ENCODE results near the gene CFAP90. TPM values are rescaled to one million over a fixed set of nuclear protein-coding genes. Genes with fewer than 3 reads are reported as not detected.

CFAP90 gene, protein sequence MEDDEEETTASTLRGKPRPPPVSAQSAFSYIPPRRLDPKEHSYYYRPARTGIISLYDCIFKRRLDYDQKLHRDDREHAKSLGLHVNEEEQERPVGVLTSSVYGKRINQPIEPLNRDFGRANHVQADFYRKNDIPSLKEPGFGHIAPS
- not detected in 2 replicates for total RNA-seq (2014; rRNA removed; shearing (Covaris generic); ENCODE audit: low replicate concordance)

DNA sequence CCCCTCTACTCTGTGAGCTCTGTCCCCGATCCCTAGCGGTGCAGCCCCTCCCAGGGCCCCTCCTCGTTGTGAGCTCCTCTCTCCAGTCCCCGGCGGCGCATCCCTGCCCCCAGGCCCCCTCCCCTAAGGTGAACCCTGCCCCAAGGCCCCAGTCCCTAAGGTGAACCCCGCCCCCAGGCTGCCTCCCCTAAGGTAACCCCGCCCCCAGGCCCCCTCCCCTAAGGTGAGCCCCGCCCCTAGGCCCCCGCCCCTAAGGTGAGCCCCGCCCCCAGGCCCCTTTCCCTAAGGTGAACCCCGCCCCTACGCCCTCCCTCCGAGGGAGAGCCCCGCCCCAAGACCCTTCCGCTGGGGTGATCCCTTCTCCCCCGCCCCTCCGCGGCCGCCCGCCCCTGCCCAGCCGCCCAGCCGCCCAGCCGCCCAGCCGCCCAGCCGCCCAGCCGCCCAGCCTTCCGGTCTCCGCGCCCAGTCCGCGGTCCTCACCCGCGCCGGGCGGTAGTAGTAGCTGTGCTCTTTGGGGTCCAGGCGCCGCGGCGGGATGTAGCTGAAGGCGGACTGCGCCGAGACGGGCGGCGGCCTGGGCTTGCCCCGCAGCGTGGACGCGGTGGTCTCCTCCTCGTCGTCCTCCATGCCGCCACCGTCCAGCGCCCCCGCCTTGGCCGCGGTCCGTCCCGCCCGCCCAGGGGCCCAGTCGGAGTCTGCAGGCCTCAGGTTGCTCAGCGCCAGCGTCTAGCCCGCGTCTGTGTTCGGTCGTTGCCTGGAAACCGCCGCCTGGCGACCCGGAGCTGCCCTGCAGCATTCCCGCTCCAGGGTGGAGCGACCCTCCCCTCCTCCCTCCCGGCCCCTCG, at the start of gene CFAP90:
Gene CFAP90, minus strand, starts transcription at position 739 of the 845 bp plus-strand sequence. Its CDS starts 112 bp downstream, at position 627.
- Histone ChIP-seq H3K9ac (ENCODE audit: low read length) (no peak within 1 kb of the TSS), H2AFZ (ENCODE audit: low read length) (no peak within 1 kb of the TSS), H3K27ac (ENCODE audit: low read length) (no peak within 1 kb of the TSS)

DNA sequence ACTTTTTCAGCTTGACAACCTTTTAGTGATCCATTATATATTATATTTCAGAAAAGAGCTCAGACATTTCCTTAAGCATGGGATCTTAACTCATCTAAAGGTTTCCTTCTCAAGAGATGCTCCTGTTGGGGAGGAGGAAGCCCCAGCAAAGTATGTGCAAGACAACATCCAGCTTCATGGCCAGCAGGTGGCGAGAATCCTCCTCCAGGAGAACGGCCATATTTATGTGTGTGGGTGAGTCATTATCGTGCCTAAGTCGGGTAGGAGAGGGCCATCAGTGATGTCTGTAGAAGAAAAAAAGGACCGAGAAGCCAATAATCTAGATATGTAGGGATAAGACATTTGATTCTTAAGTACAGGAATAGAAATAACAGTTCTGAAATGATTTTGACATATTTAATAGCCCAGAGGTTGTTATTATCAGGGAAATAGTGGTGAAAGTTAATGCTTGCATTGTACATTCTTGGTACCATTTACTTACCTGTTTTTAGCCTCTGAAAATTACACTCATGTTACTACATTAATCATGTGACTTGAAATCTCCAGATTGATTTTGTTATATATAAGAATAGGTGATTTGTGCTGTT, 46.2 kb upstream of the CFAP90 start:
- Histone ChIP-seq H3K36me3 (ENCODE audit: insufficient read depth, low read length) (peaks cover 97% of the 10 kb centered on the region), H3K79me2 (ENCODE audit: low read length) (peaks cover 10% of the 10 kb centered on the region; the same call in 1 of the 2 replicates), H3K4me2 (ENCODE audit: low read depth, low read length, poor library complexity, severe bottlenecking) (no peak overlapping the region), H4K20me1 (ENCODE audit: insufficient read depth, low read depth, low read length) (no peaks in the 10 kb centered on the region; the same call in 1 of the 2 replicates), H3K9me3 (ENCODE audit: low read length) (no peaks in the 10 kb centered on the region), H3K9ac (ENCODE audit: low read length) (no peak overlapping the region), H3K9me2 (replicated peaks; ENCODE audit: insufficient read depth, low read length) (no peaks in the 10 kb centered on the region), H3K27me3 (ENCODE audit: low read length) (no peaks in the 10 kb centered on the region), H3K4me3 (ENCODE audit: low read length) (no peak overlapping the region), H3K4me1 (ENCODE audit: low read length) (peaks cover 17% of the 10 kb centered on the region), H3K27ac (ENCODE audit: low read length) (no peak overlapping the region), H2AFZ (ENCODE audit: low read length) (no peak overlapping the region)
- DNase-seq = peak; percentile 79

More for the DNA sequence above, at the start of gene CFAP90:
- no peaks in the 10 kb centered on the region for H3K9me3 ChIP-seq (ENCODE audit: low read length)
- no peak within 1 kb of the TSS for H3K4me2 ChIP-seq (ENCODE audit: low read depth, low read length, poor library complexity, severe bottlenecking)
- no peaks in the 10 kb centered on the region for H4K20me1 ChIP-seq (ENCODE audit: insufficient read depth, low read depth, low read length)
- no peaks in the 10 kb centered on the region for H3K79me2 ChIP-seq (ENCODE audit: low read length)
- no peak within 1 kb of the TSS for H3K4me3 ChIP-seq (ENCODE audit: low read length)
- H3K27me3 ChIP-seq (ENCODE audit: low read length) = no peaks in the 10 kb centered on the region
- H3K36me3 ChIP-seq (ENCODE audit: insufficient read depth, low read length) = no peaks in the 10 kb centered on the region
- no peak for DNase-seq
- peaks cover 11% of the 10 kb centered on the region for H3K4me1 ChIP-seq (ENCODE audit: low read length)
- H3K9me2 ChIP-seq (replicated peaks; ENCODE audit: insufficient read depth, low read length) = no peaks in the 10 kb centered on the region

DNA sequence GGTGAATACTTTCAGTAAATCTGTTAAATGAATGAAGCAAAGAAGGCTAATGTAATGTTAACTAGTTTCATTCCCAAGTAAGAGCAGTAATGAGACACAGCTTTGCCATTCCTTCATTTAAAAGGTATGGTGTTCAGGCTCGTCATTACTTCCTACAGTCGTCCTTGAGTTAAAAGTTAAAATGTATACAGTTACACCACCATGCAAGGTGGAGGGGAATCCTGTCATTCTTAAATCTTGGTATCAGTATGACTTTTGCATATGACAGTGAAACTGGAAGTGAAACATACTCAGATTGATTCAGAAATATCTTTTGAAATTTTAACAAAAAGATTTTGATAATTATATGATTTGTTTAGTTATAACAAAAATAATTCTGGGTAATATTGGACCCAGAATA, 43.9 kb upstream of the CFAP90 start:
- H3K36me3 ChIP-seq (ENCODE audit: insufficient read depth, low read length) = peaks cover 91% of the 10 kb centered on the region
- H3K9me2 ChIP-seq (replicated peaks; ENCODE audit: insufficient read depth, low read length) = no peaks in the 10 kb centered on the region
- H3K9ac ChIP-seq (ENCODE audit: low read length) = no peak overlapping the region
- H3K4me1 ChIP-seq (ENCODE audit: low read length) = peaks cover 17% of the 10 kb centered on the region
- no peak overlapping the region for H3K4me3 ChIP-seq (ENCODE audit: low read length)
- DNase-seq = no peak
- no peaks in the 10 kb centered on the region; the same call in 1 of the 2 replicates for H4K20me1 ChIP-seq (ENCODE audit: insufficient read depth, low read depth, low read length)
- no peak overlapping the region for H2AFZ ChIP-seq (ENCODE audit: low read length)
- peaks cover 13% of the 10 kb centered on the region for H3K79me2 ChIP-seq (ENCODE audit: low read length)
- no peaks in the 10 kb centered on the region for H3K9me3 ChIP-seq (ENCODE audit: low read length)
- H3K27me3 ChIP-seq (ENCODE audit: low read length) = no peaks in the 10 kb centered on the region
- H3K27ac ChIP-seq (ENCODE audit: low read length) = no peak overlapping the region
- H3K4me2 ChIP-seq (ENCODE audit: low read depth, low read length, poor library complexity, severe bottlenecking) = no peak overlapping the region

DNA sequence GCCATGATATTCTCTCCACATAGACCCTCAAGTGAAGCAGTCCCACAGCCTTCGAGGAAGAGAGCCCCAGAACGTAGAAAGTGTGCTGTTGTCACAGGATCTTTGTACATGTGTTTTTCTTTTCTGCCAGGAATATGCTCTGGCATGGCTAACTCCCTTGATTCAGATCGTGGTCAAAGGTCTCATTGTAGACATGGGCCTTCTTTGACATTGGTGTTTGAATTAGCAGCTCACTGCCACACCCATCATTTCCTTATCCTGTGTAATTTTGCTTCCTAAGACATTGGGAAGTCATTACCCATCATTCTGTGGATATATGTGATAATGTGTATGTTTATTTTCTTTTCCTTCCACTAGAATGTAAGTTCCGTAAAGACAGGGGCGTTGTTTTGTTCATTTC, 43.5 kb upstream of the CFAP90 start:
- Histone ChIP-seq H3K36me3 (ENCODE audit: insufficient read depth, low read length) (peaks cover 91% of the 10 kb centered on the region), H3K27ac (ENCODE audit: low read length) (no peak overlapping the region), H3K9ac (ENCODE audit: low read length) (no peak overlapping the region), H3K4me3 (ENCODE audit: low read length) (no peak overlapping the region), H3K9me3 (ENCODE audit: low read length) (no peaks in the 10 kb centered on the region), H3K4me2 (ENCODE audit: low read depth, low read length, poor library complexity, severe bottlenecking) (no peak overlapping the region), H4K20me1 (ENCODE audit: insufficient read depth, low read depth, low read length) (no peaks in the 10 kb centered on the region; the same call in 1 of the 2 replicates), H3K27me3 (ENCODE audit: low read length) (no peaks in the 10 kb centered on the region), H3K9me2 (replicated peaks; ENCODE audit: insufficient read depth, low read length) (no peaks in the 10 kb centered on the region), H3K4me1 (ENCODE audit: low read length) (peaks cover 17% of the 10 kb centered on the region), H2AFZ (ENCODE audit: low read length) (no peak overlapping the region), H3K79me2 (ENCODE audit: low read length) (peaks cover 15% of the 10 kb centered on the region)
- no peak for DNase-seq

DNA sequence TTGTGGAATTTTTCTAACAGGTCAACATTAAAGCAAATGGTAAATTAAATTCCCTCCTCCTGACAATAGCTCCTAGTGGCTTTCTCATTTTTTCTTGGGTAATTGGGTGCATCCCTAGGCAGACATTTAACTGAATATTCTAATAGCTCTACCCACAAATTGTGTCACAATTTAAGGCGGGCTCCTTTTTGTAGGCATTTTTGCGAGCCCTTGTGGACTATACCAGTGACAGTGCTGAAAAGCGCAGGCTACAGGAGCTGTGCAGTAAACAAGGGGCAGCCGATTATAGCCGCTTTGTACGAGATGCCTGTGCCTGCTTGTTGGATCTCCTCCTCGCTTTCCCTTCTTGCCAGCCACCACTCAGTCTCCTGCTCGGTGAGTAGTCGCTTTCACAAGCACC, 38.0 kb upstream of the CFAP90 start:
- no peak overlapping the region for H3K4me2 ChIP-seq (ENCODE audit: low read depth, low read length, poor library complexity, severe bottlenecking)
- H3K9ac ChIP-seq (ENCODE audit: low read length) = no peak overlapping the region
- no peaks in the 10 kb centered on the region for H3K9me3 ChIP-seq (ENCODE audit: low read length)
- no peaks in the 10 kb centered on the region; the same call in 1 of the 2 replicates for H4K20me1 ChIP-seq (ENCODE audit: insufficient read depth, low read depth, low read length)
- no peak overlapping the region for H3K27ac ChIP-seq (ENCODE audit: low read length)
- no peaks in the 10 kb centered on the region for H3K27me3 ChIP-seq (ENCODE audit: low read length)
- H3K4me1 ChIP-seq (ENCODE audit: low read length) = peaks cover under 1% of the 10 kb centered on the region
- H3K79me2 ChIP-seq (ENCODE audit: low read length) = peaks cover 25% of the 10 kb centered on the region
- no peak overlapping the region for H2AFZ ChIP-seq (ENCODE audit: low read length)
- H3K4me3 ChIP-seq (ENCODE audit: low read length) = no peak overlapping the region
- H3K36me3 ChIP-seq (ENCODE audit: insufficient read depth, low read length) = peaks cover 75% of the 10 kb centered on the region
- H3K9me2 ChIP-seq (replicated peaks; ENCODE audit: insufficient read depth, low read length) = no peaks in the 10 kb centered on the region
- DNase-seq = no peak

DNA sequence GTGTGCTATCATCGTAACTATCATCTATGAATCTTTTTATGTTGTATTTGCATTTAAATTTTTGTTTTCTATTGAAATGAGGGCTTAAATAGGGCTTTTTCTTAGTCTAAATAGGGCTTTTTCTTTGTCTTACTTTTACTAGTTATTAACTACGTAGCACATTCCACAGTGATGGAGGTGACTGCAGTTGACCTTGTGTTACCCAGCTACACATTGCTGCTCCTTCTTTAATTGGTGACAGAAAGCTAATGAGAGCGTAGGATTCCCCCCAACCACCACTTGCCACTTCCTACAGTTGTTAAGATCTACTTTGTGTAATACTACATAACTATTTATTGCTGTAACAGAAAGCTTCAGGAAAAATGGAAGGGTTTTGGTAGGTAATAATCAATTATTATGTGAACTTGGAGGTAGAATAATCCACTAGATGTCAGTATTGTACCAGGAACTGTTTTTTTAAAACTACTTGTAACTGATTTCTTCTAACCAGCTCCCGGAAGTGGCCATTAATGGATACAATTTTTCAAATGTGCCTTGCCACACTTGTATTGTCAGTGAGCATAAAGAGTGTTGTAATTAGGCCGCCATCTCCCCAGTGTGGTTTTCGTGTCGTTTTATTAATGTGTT, 36.0 kb upstream of the CFAP90 start:
- no peak overlapping the region for H3K4me3 ChIP-seq (ENCODE audit: low read length)
- peaks cover 7% of the 10 kb centered on the region; the same call in 1 of the 2 replicates for H4K20me1 ChIP-seq (ENCODE audit: insufficient read depth, low read depth, low read length)
- H3K79me2 ChIP-seq (ENCODE audit: low read length) = peaks cover 20% of the 10 kb centered on the region
- no peaks in the 10 kb centered on the region for H3K4me1 ChIP-seq (ENCODE audit: low read length)
- H3K4me2 ChIP-seq (ENCODE audit: low read depth, low read length, poor library complexity, severe bottlenecking) = no peak overlapping the region
- H3K36me3 ChIP-seq (ENCODE audit: insufficient read depth, low read length) = peaks cover 73% of the 10 kb centered on the region; the same call in 1 of the 2 replicates
- peak; percentile 72 for DNase-seq
- no peaks in the 10 kb centered on the region for H3K9me3 ChIP-seq (ENCODE audit: low read length)
- H3K27me3 ChIP-seq (ENCODE audit: low read length) = no peaks in the 10 kb centered on the region
- no peak overlapping the region for H3K9ac ChIP-seq (ENCODE audit: low read length)
- no peak overlapping the region for H2AFZ ChIP-seq (ENCODE audit: low read length)
- no peak overlapping the region for H3K27ac ChIP-seq (ENCODE audit: low read length)
- H3K9me2 ChIP-seq (replicated peaks; ENCODE audit: insufficient read depth, low read length) = no peaks in the 10 kb centered on the region

DNA sequence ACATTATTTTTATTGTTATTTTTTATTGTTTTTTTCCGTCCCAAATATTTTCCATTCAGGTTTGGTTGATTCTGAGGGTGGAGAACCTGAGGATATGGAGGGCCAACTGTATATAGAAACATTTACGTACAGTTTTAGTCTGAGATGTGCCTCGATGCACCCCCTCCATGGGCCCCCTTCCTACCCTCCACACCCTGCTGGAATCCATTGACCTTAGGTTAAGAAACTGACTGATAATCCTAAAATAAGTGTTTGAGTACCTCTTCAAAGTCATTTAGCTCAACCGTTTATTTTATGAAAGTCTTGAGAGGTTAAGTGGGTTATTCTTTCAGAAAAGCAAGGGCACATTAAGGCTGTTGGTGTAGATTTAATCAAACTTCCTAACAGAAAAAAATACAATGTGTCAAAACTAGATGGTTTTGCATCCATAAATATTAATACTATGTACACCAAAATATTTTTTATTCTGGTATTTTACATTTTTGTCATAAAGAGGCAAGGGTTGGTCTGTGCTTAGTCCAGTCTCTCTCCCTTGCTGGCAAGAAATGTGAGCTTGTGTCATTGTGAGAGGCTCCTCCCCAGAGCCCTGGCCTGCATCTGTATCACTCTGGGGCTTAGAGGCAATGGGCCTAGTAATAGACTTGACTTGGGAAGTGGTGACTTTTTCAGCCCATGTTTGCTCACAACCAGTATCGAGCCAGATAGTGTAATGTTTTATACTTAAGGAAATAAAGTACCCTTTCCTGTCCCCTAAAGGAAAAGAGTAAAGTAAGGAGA, 33.7 kb upstream of the CFAP90 start:
- Histone ChIP-seq H3K9ac (ENCODE audit: low read length) (no peak overlapping the region), H3K4me1 (ENCODE audit: low read length) (no peaks in the 10 kb centered on the region), H3K4me3 (ENCODE audit: low read length) (no peak overlapping the region), H3K9me2 (replicated peaks; ENCODE audit: insufficient read depth, low read length) (no peaks in the 10 kb centered on the region), H2AFZ (ENCODE audit: low read length) (no peak overlapping the region), H3K36me3 (ENCODE audit: insufficient read depth, low read length) (peaks cover 73% of the 10 kb centered on the region; the same call in 1 of the 2 replicates), H3K9me3 (ENCODE audit: low read length) (no peaks in the 10 kb centered on the region), H3K27ac (ENCODE audit: low read length) (no peak overlapping the region), H3K4me2 (ENCODE audit: low read depth, low read length, poor library complexity, severe bottlenecking) (no peak overlapping the region), H4K20me1 (ENCODE audit: insufficient read depth, low read depth, low read length) (peaks cover 19% of the 10 kb centered on the region; the same call in 1 of the 2 replicates), H3K79me2 (ENCODE audit: low read length) (peaks cover 33% of the 10 kb centered on the region), H3K27me3 (ENCODE audit: low read length) (no peaks in the 10 kb centered on the region)
- no peak for DNase-seq

All from Karpas-422 (cell line).